ENCODE results near the gene MLX. TPM values are rescaled to one million over a fixed set of nuclear protein-coding genes. Genes with fewer than 3 reads are reported as not detected.

The MLX gene
- total and polyA plus RNA-seq, 10 of the 15 experiments (the other 5 are each of a cell fraction or from before 2014, with no cell fraction given) = 34.4 to 65.0 (median 44.4) TPM

GRCh38 chr17:42517516-42517915 is 49.4 kb upstream of the MLX start (continued):
- TF ChIP-seq SIX5 (IDR thresholded peaks at IDR 0.05; ENCODE audit: low read depth, low read length, severe bottlenecking) (no peak), EP300 (IDR thresholded peaks at IDR 0.05; ENCODE audit: borderline replicate concordance in 1 of 2, control insufficient read depth in 1 of 2, low read depth in 2 of 2, low read length in 2 of 2) (no peak), CTCF (IDR thresholded peaks at IDR 0.05 in 2 of 3, conservative IDR thresholded peaks at IDR 0.05 in 1 of 3; ENCODE audit: control insufficient read depth in 2 of 3, extremely low read depth in 1 of 3, insufficient read depth in 1 of 3, low read depth in 3 of 3, low read length in 3 of 3) (peak; percentile 93 to 98 (median 98); a peak in 5 of 6 replicates), NRF1 (conservative IDR thresholded peaks at IDR 0.05; ENCODE audit: low read depth, low read length) (no peak), BCL3 (IDR thresholded peaks at IDR 0.05; ENCODE audit: borderline replicate concordance, insufficient read depth, low read depth, low read length, poor library complexity, severe bottlenecking) (no peak), RELB (IDR thresholded peaks at IDR 0.05; ENCODE audit: low read depth) (no peak), GABPA (IDR thresholded peaks at IDR 0.05; ENCODE audit: low read depth) (no peak), CREM (IDR thresholded peaks at IDR 0.05; ENCODE audit: low read depth) (no peak), HDAC2 (IDR thresholded peaks at IDR 0.05) (no peak), NR2C2 (IDR thresholded peaks at IDR 0.05; ENCODE audit: borderline replicate concordance, control insufficient read depth, insufficient read length, low read depth) (no peak), SIN3A (IDR thresholded peaks at IDR 0.05; ENCODE audit: low read depth, low read length) (no peak)
